ENCODE results near the gene CFL1.

Gene CFL1

DNA sequence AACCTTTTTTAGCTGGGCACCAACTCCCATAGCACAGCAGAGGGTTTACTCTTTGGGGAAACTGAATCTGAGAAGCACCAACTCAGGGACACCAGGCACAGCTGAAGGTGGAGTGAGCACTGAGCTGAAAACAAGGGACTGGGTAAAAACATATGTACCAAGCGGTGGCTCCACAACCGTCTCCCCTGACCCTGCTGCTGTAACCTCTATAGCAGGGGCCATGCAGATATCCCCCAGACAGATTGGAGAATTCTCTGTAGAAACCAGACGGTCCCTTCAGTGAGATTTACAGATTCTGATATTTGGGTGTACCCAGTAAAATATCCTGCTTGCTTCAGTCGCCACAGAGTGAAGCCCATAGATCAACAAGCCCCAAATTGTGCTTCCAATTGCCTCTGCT is 28.5 kb downstream of the CFL1 start:
- no peak for DNase-seq

DNA sequence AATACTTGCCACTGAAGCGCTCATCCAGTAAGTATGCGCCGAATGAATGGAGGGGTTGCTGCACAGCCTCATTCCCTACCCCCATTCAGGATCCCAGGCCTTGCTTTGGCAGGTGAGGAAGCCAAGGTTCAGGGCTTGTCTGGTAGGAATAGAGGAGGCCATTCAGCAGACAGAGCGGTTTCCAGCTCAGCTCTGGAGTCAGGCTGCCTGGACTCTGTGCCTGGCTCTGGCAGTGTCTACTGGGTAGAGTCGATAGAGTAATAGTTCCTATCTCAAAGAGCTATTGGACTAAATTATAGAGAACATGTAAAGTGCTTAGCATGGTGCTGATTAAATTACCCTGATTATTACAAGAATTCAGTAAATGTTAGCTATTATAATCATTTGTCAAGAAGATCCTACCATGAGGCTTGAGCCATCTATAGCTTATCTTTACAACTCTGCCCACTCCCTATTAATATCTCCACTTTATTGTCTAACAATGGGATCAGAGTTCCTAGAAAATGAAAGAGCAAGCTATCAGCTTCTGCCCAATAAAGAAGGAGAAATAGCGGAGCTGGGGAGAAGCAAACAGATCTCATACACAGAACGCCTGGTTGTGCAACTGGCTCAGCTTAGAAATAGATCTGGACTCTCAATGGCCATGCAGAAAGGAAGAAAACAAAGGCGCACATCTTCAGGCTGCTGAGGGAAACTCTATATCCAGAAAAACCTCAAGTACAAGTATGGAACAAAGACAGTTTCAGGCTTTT is 30.8 kb downstream of the CFL1 start:
- no peak for DNase-seq

- no peak for DNase-seq
These were observed 35.0 kb downstream of the CFL1 start for GRCh38 chr11:65822776-65823528.

- no peak for DNase-seq
These were observed 36.9 kb downstream of the CFL1 start for GRCh38 chr11:65821107-65821506.

DNA sequence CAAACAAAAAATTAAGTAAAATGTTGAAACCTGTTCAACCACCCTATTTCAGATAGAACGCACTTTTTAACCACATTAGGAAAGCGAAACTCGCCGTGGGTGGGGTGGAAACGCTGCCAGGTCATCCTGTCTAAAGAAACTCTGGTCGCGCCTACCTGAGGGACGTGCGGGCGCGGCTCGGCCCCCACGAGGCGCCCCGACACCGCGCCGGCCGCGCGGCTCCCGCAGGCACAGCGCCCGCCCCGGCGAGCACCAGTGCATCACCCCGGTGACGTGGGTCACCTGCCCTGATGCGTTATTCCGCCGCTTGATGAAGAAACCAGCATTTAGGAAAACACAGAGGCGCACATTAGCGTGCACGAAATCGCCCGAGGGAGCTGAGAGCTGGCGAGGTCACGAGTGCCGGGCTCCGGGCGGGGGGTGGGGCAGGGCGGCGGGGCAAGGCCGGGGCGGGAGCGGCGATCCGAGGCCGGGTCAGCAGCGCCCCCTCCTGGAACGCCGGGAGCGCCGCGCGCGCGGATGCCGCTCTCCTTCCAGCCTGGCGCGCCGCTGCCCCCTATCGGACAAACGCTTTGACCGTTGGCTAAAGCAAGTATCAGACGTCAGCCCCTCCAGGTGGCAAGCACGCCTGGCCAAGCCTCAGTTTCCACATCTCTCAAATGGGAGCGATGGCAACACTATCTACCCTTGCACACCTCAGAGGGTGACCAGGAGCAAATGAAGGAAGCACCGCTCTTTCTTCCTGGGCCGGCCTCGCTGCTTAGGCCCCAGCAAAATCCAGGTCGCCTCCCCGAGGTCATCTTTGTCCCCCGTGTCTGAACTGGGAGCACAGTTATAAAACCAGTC is 39.9 kb downstream of the CFL1 start:
- DNase-seq: peak; percentile 82

- no peak for DNase-seq
These were observed 40.6 kb downstream of the CFL1 start for GRCh38 chr11:65817312-65817834.

GRCh38 chr11:65816696-65817095 is 41.3 kb downstream of the CFL1 start:
- no peak for DNase-seq

- DNase-seq: no peak
These were observed 42.9 kb downstream of the CFL1 start for GRCh38 chr11:65814986-65815565.

DNA sequence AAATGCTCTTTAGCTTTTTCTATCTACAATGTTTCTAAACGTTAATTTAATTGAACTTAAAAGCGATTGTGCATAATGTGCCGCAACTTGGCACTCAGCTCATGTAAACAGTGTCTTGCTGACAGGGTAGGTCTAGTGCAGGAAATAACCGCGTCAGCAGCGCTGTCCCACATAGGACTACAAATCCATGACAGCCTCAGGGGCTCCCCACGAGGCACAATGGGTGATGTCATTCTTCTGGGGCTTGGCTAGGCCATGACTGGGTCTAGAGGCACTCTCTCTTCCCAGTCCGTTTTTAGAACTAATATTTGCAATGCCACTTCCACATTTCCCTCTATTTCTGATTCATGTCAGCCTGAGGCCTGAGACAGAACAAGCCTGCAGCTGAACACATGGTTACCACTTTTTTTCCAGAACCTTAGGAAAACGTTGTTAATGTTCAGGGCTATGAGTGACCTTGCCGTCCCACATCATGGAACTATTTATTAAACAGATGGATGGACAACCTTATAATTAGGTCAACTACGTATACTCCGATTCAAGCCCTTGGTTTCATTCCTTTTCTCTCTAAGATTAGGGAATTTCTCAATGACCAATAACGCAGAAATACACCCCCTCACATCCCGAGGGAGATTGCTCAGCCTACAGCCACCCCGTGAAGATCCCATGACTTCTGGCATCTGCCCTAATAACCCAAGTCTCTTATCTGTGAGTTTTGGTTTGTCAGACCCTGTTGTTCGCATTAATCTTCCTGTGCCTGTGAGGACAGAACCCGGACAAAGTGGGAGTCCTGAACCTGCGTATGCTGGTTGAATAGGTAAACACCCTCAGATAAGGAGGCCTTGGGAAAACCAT is 43.6 kb downstream of the CFL1 start:
- no peak for DNase-seq

DNA sequence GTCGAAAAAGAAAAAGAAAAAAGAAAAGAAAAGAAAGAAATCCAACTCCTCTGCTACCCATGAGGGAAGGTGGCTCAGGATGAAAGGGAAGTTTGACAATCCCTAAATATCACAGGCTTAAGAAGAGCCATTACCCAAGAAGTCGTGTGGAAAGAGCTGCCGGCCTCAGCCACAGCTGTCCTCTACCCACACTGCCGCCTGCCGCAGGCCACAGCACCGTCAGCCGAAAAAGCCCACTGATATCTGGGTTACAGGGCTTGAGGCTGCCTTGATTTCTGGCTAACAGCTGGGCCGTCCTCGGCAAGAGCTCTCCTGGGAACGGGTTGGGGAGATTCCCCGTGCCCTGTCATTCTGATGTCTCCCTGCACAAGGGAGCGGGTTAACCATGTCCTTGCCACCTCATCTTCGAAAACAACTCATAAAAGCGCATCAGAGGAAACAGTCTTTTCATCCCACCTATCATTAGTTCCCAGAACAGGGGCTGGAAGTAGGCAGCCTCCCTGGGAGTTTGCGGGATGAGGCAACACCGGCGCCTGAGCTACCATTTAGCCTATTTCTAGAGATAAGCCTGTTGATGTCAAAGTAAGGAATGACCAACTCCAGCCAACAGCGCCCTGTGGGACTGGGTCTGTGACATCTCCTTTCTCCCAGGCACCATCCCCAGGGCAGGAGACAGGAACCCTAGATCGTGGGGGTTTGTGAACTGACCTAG is 46.1 kb downstream of the CFL1 start:
- no peak for DNase-seq

DNA sequence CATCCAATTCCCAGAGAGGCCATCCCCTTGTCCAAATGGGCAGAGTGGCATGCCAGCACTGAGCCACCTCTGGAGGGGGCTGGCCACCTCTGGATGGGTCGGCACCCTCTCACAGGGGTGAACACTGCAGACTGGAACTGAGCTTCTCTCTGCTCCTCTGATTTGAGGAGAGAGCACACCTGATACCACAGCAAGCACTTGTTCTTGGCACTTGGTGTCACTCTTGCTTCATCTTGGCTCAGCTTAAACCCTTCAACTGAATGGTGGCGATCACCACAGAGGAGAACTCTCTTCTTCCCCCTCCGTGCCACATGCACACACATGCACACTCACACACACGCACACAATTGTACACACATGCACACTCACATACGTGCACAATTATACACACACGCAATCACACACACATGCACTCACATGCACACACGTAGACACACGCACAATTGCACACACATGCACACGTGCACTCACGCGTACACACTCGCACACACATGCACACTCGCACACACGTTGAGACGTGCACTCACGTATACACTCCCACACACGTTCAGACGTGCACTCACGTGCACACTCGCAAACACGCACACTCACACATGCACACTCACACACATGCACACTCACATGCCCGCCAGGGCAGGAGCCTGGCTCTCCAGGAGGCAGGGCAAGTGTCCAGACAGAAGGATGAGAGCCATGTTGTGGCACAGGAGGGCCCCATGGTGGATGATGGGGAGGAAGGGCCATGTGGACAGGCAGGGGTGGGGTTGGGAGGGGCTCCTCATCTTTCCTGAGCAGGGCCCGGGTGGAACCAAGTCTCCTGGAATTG is 47.7 kb downstream of the CFL1 start:
- no peak for DNase-seq

DNA sequence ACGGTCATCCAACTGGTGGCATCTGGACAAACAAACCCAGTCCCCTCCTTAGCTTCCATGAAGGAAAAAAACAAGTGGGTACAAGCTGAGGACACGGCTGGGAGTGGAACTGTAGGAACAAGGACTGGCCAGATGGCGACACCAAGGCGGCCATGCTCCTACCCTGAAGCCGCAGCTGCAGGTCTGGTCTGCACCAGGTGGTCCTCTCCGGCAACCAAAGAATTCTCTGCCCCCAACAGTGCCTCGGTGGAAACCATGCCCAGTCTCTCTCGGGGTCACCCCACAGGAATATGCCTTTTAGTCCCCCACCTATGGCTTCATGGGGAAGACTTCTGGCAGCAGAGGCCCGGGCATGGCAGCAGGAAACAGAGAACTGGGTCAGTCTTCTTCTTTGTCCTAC is 48.5 kb downstream of the CFL1 start:
- no peak for DNase-seq

GRCh38 chr11:65808744-65809341 is 49.1 kb downstream of the CFL1 start:
- no peak for DNase-seq

- no peak for DNase-seq
These were observed 51.0 kb downstream of the CFL1 start for GRCh38 chr11:65806979-65807378.
